Activated CD4-positive, alpha-beta T cell treated with anti-CD3 and anti-CD28 coated beads, Interleukin-2, amount 10 ng/mL, durations not matched to agents 7 days and 5 days (primary cell): ENCODE data around the gene METTL2A. TPM values are rescaled to one million over a fixed set of nuclear protein-coding genes. Genes with fewer than 3 reads are reported as not detected.

Experiments
- total RNA-seq, 2 experiments: library from RNA; stranded (reverse); gene quantifications; one replicate each; pipeline ENCODE4 v1.2.3, GENCODE V29; 2021

METTL2A gene
- total RNA-seq, 2 experiments from 2014 or later = 18.0 to 18.4 TPM

Other genes with a start within 250 kb of the METTL2A start
- not detected for gene EFCAB3, start 43.3 kb upstream of the METTL2A start, total RNA-seq
- gene TLK2, start 54.9 kb downstream of the METTL2A start, total RNA-seq = 10 to 100 TPM; 43.2 to 49.2 TPM
- 1 to 10 TPM; 4.0 TPM for gene MRC2, start 203.8 kb downstream of the METTL2A start, total RNA-seq